K562 (cell line): Measurements from ENCODE around the gene PDZRN3. TPM values are rescaled to one million over a fixed set of nuclear protein-coding genes. Genes with fewer than 3 reads are reported as not detected.

Source experiments
- ATAC-seq: fragments of 200-7000 bp; cut with Tn5 transposase; 3 replicates; pipeline ENCODE4 v1.9.1; 2020; ENCODE audit warnings: moderate library complexity
- BruUV-seq: library from RNA; stranded (reverse); fragments of 400-500 nt; replicated peaks from 2 replicates; lab custom pipeline; 2021; lab: Mats Ljungman, UMichigan
- CTCF ChIA-PET: fragments of 300-600 bp; formaldehyde crosslinking; extraction: SDS; loops from one replicate; lab custom pipeline; 2021; ENCODE audit warnings: low intra/inter-chr PET ratio; lab: Yijun Ruan, JAX
- POLR2A ChIA-PET: fragments of 300-600, 350-650 bp; sonication (Branson Sonifier 250); formaldehyde crosslinking; extraction: SDS; loops from one replicate; lab custom pipeline; 2021; ENCODE audit warnings: antibody characterized with exemption, inconsistent platforms; lab: Yijun Ruan, JAX
- DNase-seq, 4 experiments: peaks; one replicate each; pipeline versions ENCODE4 v3.0.0 to v3.0.0-alpha.2; 2011 to 2018; ENCODE audit warnings: low spot score in 3 of 4, mixed read lengths in 3 of 4; ENCODE audit errors: extremely low read depth in 1 of 4
- FAIRE-seq: peaks from 2 replicates; lab custom pipeline; 2011; peaks lifted over from hg19 to GRCh38; lab: Jason Lieb, UNC
- H2AFZ ChIP-seq: 2 replicates; pipeline ENCODE4 v1.6.0; 2011; ENCODE audit warnings: low read depth, low read length, control low read depth, inconsistent platforms
- H3K27ac ChIP-seq: fragments of 200-600 bp; 3 replicates; pipeline ENCODE4 v1.8.0; 2011; ENCODE audit warnings: low read depth, mild to moderate bottlenecking, control low read depth, inconsistent platforms, low read length, moderate library complexity, mixed read lengths; ENCODE audit errors: extremely low read depth
- H3K27me3 ChIP-seq, 2 experiments: fragments of 300-600 bp in 1 of 2; 2 replicates in 1 of 2; 3 replicates in 1 of 2; pipeline versions ENCODE4 v1.6.0 to v1.8.0; 2011; ENCODE audit warnings: inconsistent platforms in 2 of 2, low read length in 2 of 2, mild to moderate bottlenecking in 1 of 2, mixed read lengths in 1 of 2, moderate library complexity in 1 of 2; ENCODE audit not compliant: control insufficient read depth in 2 of 2, insufficient read depth in 2 of 2
- H3K36me3 ChIP-seq: fragments of 300-600 bp; 3 replicates; pipeline ENCODE4 v1.8.0; 2011; ENCODE audit warnings: mild to moderate bottlenecking, low read length, inconsistent platforms; ENCODE audit not compliant: control insufficient read depth, insufficient read depth
- H3K4me1 ChIP-seq, 2 experiments: fragments of 200-600 bp in 1 of 2; replicated peaks in 1 of 2; 2 replicates in 1 of 2; 3 replicates in 1 of 2; pipeline versions ENCODE4 v1.5.1 to v1.8.0; 2011; ENCODE audit warnings: inconsistent platforms in 2 of 2, low read length in 2 of 2, mild to moderate bottlenecking in 1 of 2, mixed read lengths in 1 of 2, moderate library complexity in 1 of 2; ENCODE audit not compliant: control insufficient read depth in 2 of 2, insufficient read depth in 2 of 2
- H3K4me2 ChIP-seq: 2 replicates; pipeline ENCODE4 v1.6.1; 2011; ENCODE audit warnings: low read length, control low read depth, inconsistent platforms, mixed read lengths; ENCODE audit not compliant: insufficient read depth
- H3K4me3 ChIP-seq: fragments of 200-600 bp; sonication (generic), shearing (Covaris generic); 2 replicates; pipeline ENCODE4 v1.5.1; 2016; ENCODE audit warnings: control low read depth, inconsistent platforms
- H3K79me2 ChIP-seq: fragments of 200-600 bp; 3 replicates; pipeline ENCODE4 v1.8.0; 2011; ENCODE audit warnings: low read length, inconsistent platforms; ENCODE audit not compliant: control insufficient read depth, insufficient read depth
- H3K9ac ChIP-seq, 2 experiments: 2 replicates each; pipeline versions ENCODE4 v1.6.0 to v1.6.1; 2011; ENCODE audit warnings: low read depth in 2 of 2, low read length in 2 of 2, control low read depth in 1 of 2, inconsistent platforms in 1 of 2, mild to moderate bottlenecking in 1 of 2, mixed read lengths in 1 of 2; ENCODE audit not compliant: insufficient read depth in 1 of 2
- H3K9me1 ChIP-seq: one replicate; pipeline ENCODE4 v1.6.0; 2011; ENCODE audit warnings: inconsistent platforms, mild to moderate bottlenecking, low read length, moderate library complexity; ENCODE audit not compliant: control insufficient read depth, insufficient read depth
- H3K9me3 ChIP-seq: replicated peaks from 2 replicates; pipeline ENCODE4 v1.5.1; 2011; ENCODE audit warnings: low read depth, low read length, inconsistent platforms; ENCODE audit not compliant: control insufficient read depth, insufficient read depth
- H4K20me1 ChIP-seq: replicated peaks from 2 replicates; pipeline ENCODE4 v1.6.1; 2011; ENCODE audit warnings: low read length, inconsistent platforms, mixed read lengths; ENCODE audit not compliant: control insufficient read depth, insufficient read depth
- CCAR2 ChIP-seq: fragments of 200-400 bp; formaldehyde crosslinking; IDR thresholded peaks from 2 replicates; pipeline ENCODE4 v1.6.1; 2017; ENCODE audit warnings: mild to moderate bottlenecking, low read depth, low read length
- CHCHD3 ChIP-seq: fragments of 250-450 bp; sonication (Bioruptor Pico); IDR thresholded peaks from 2 replicates; pipeline ENCODE4 v2.1.2; 2022; ENCODE audit warnings: mild to moderate bottlenecking
- E2F3 ChIP-seq: fragments of 250-450 bp; sonication (Bioruptor Pico); IDR thresholded peaks from 2 replicates; pipeline ENCODE4 v1.4.0; 2020; ENCODE audit warnings: mild to moderate bottlenecking
- MAX ChIP-seq: sonication (generic); formaldehyde crosslinking; IDR thresholded peaks from 2 replicates; pipeline ENCODE4 v1.9.0; 2022; ENCODE audit warnings: mild to moderate bottlenecking, missing genetic modification reagents
- WGBS: fragments of 100-300 bp; shearing (Covaris generic); methylation state at CpG from one replicate; pipeline ENCODE4 v1.1.6; 2016; ENCODE audit warnings: low coverage, mixed read lengths; ENCODE audit not compliant: insufficient coverage; ENCODE audit errors: missing lambda C conversion rate; 5-methylcytosine and 5-hydroxymethylcytosine counted together
- in situ Hi-C: fragments of 300-500 bp; cut with MboI; formaldehyde crosslinking; loops from 4 replicates; pipeline ENCODE4 v1.15.0; 2018; ENCODE audit warnings: inconsistent platforms, mixed read lengths
- intact Hi-C: fragments of 100-400 bp; cut with micrococcal nuclease; formaldehyde crosslinking; loops from 2 replicates; pipeline ENCODE4 v1.14.2; 2022
- polyA plus RNA-seq, 8 experiments: library from polyadenylated mRNA; depleted of rRNA in 4 of 8; stranded (reverse) in 5 of 8; unstranded in 3 of 8; fragments of >200 nt; fragmentation: Nextera tagmentation in 2 of 8; fragmentation: Illumina TruSeq in 1 of 8; extraction: Ambion mirVana in 2 of 8; extraction: Trizol in 1 of 8; gene quantifications; 2 replicates each; pipeline versions ENCODE4 v1.2.1 to v1.2.3, GENCODE V29; 2011 to 2014; ENCODE audit warnings: inconsistent platforms in 1 of 8, missing spikeins in 1 of 8
- total RNA-seq, 7 experiments: library from RNA; depleted of rRNA in 6 of 7; stranded (reverse); fragments of >200 nt in 6 of 7; fragmentation: Illumina TruSeq in 2 of 7; extraction: Trizol in 2 of 7; gene quantifications; 2 replicates each; pipeline versions ENCODE4 v1.2.1 to v1.2.3, GENCODE V29; 2011 to 2021; ENCODE audit warnings: low replicate concordance in 1 of 7

The PDZRN3 gene
- total and polyA plus RNA-seq, 9 of the 15 experiments (the other 6 are each of a cell fraction or from before 2014, with no cell fraction given), result 0.16 TPM; not detected in 8

- Histone ChIP-seq H3K36me3 (no peaks in the 10 kb centered on the region), H3K4me2 (no peak overlapping the region), H2AFZ (no peak overlapping the region), H3K4me3 (no peak overlapping the region), H3K79me2 (no peaks in the 10 kb centered on the region), H3K27me3 (peaks cover 0 to 20% of the 10 kb centered on the region in 2 experiments; a peak in 2 of 5 replicates), H3K27ac (no peak overlapping the region), H3K9ac (no peak overlapping the region), H3K9me1 (no peaks in the 10 kb centered on the region), H3K9me3 (no peaks in the 10 kb centered on the region), H4K20me1 (no peaks in the 10 kb centered on the region), H3K4me1 (no peaks in the 10 kb centered on the region; a peak in 1 of 5 replicates)
- FAIRE-seq (no peak), ATAC-seq (no peak), DNase-seq (no peak)
- CTCF ChIA-PET, result no interaction called here
- intact Hi-C loops, result no loop called here
- 0% methylated on average over 2 of the region's 2 CpGs for WGBS
- no TSS peak for BruUV-seq
- TF ChIP-seq E2F3 (CRISPR knock-in tag) (no peak), CCAR2 (no peak), MAX (CRISPR knock-in tag) (no peak), CHCHD3 (CRISPR knock-in tag) (no peak)
- in situ Hi-C loops, result no loop called here
- POLR2A ChIA-PET, result interaction anchor here (0.6 kb wide), 1 partner anchor 242 kb away, joined by 4 read pairs; no protein-coding TSS in a partner anchor
Observed at GRCh38 chr3:73381551-73381950, 243.2 kb downstream of the PDZRN3 start.
